B cell (primary cell): ENCODE measurements around the gene SMURF1. TPM values are rescaled to one million over a fixed set of nuclear protein-coding genes. Genes with fewer than 3 reads are reported as not detected.
"Not testable (repeated sequence)": the region's sequence is repeated elsewhere in the genome, so short reads cannot be mapped to it uniquely, and the experiment has no call there.

ENCODE experiments used
- ATAC-seq: fragments of 200-7000 bp; cut with Tn5 transposase; one replicate; pipeline ENCODE4 v1.10.0; 2021; ENCODE audit warnings: low read depth, mild to moderate bottlenecking, moderate number of reproducible peaks, moderate library complexity
- CTCF ChIA-PET: fragments of 350-600 bp; sonication (Branson Sonifier 250); formaldehyde crosslinking; loops from one replicate; lab custom pipeline; 2021; ENCODE audit warnings: antibody characterized with exemption, inconsistent platforms; lab: Charles Lee
- POLR2A ChIA-PET: fragments of 350-600 bp; sonication (Branson Sonifier 250); formaldehyde crosslinking; loops from one replicate; lab custom pipeline; 2021; ENCODE audit warnings: antibody characterized with exemption; lab: Charles Lee
- DNase-seq: peaks from one replicate; pipeline ENCODE4 v3.0.0; 2013
- H2AFZ ChIP-seq: 2 replicates; pipeline ENCODE4 v1.6.1; 2012; ENCODE audit warnings: mild to moderate bottlenecking, low read depth, low read length; ENCODE audit not compliant: insufficient read depth, poor library complexity, severe bottlenecking
- H3K27ac ChIP-seq, 2 donors: 1 replicate in 1 of 2; 2 replicates in 1 of 2; pipeline ENCODE4 v1.5.1; 2012 to 2013; ENCODE audit warnings: low read length in 2 of 2, mild to moderate bottlenecking in 2 of 2, moderate library complexity in 1 of 2
- H3K27me3 ChIP-seq, 4 experiments: fragments of 200-600 bp in 1 of 4; sonication (generic) in 1 of 4; replicated peaks in 1 of 4; 1 replicate in 2 of 4; 2 replicates in 2 of 4; pipeline versions ENCODE4 v1.6.1 to v1.7.0; 2013 to 2016; ENCODE audit warnings: low read length in 3 of 4, mild to moderate bottlenecking in 2 of 4, mixed read lengths in 1 of 4, moderate library complexity in 1 of 4; ENCODE audit not compliant: insufficient read depth in 4 of 4, control insufficient read depth in 3 of 4; ENCODE audit errors: control extremely low read depth in 1 of 4
- H3K36me3 ChIP-seq, 2 experiments: replicated peaks in 1 of 2; 1 replicate in 1 of 2; 2 replicates in 1 of 2; pipeline versions ENCODE4 v1.6.1 to v1.7.1; 2013; ENCODE audit warnings: low read length in 1 of 2; ENCODE audit not compliant: insufficient read depth in 2 of 2, control insufficient read depth in 1 of 2; ENCODE audit errors: control extremely low read depth in 1 of 2, extremely low read depth in 1 of 2
- H3K4me1 ChIP-seq, 2 donors: fragments of 200-600 bp in 1 of 2; sonication (generic) in 1 of 2; 1 replicate in 1 of 2; 2 replicates in 1 of 2; pipeline versions ENCODE4 v1.5.1 to v1.6.1; 2013 to 2017; ENCODE audit warnings: low read length in 2 of 2; ENCODE audit not compliant: control insufficient read depth in 2 of 2, insufficient read depth in 2 of 2
- H3K4me2 ChIP-seq: replicated peaks from 2 replicates; pipeline ENCODE3; 2012; ENCODE audit warnings: mild to moderate bottlenecking, low read depth, low read length; ENCODE audit not compliant: poor library complexity, severe bottlenecking
- H3K4me3 ChIP-seq, 5 experiments: fragments of 200-600 bp in 1 of 5; sonication (generic) in 1 of 5; 1 replicate in 3 of 5; 2 replicates in 2 of 5; pipeline versions ENCODE4 v1.5.1 to v1.7.0; 2011 to 2016; ENCODE audit warnings: low read length in 4 of 5, mild to moderate bottlenecking in 4 of 5, low read depth in 2 of 5, control low read depth in 1 of 5, moderate library complexity in 1 of 5; ENCODE audit not compliant: insufficient read depth in 1 of 5; ENCODE audit errors: control extremely low read depth in 1 of 5, extremely low read depth in 1 of 5
- H3K79me2 ChIP-seq: fragments of 200-600 bp; sonication (generic); one replicate; pipeline ENCODE4 v1.6.0; 2016; ENCODE audit warnings: low read length; ENCODE audit not compliant: control insufficient read depth, insufficient read depth
- H3K9ac ChIP-seq: fragments of 200-600 bp; sonication (generic); 2 replicates; pipeline ENCODE4 v1.6.1; 2017; ENCODE audit warnings: mild to moderate bottlenecking, low read length, moderate library complexity
- H3K9me3 ChIP-seq, 3 donors: one replicate each; pipeline versions ENCODE4 v1.6.1 to v1.7.1; 2013; ENCODE audit warnings: low read length in 2 of 3; ENCODE audit not compliant: control insufficient read depth in 2 of 3, insufficient read depth in 1 of 3; ENCODE audit errors: control extremely low read depth in 1 of 3
- H4K20me1 ChIP-seq: 2 replicates; pipeline ENCODE4 v1.6.0; 2012; ENCODE audit warnings: mild to moderate bottlenecking, low read length; ENCODE audit not compliant: insufficient read depth, control insufficient read depth, poor library complexity, severe bottlenecking
- H3K27ac Mint-ChIP-seq: one replicate; pipeline ENCODE4 v1.8.0; 2021; ENCODE audit warnings: mixed read lengths
- H3K27me3 Mint-ChIP-seq: one replicate; pipeline ENCODE4 v1.8.0; 2021; ENCODE audit warnings: mixed read lengths
- H3K4me1 Mint-ChIP-seq: one replicate; pipeline ENCODE4 v1.8.0; 2021; ENCODE audit warnings: mixed read lengths
- H3K4me3 Mint-ChIP-seq: one replicate; pipeline ENCODE4 v1.8.0; 2021; ENCODE audit warnings: mixed read lengths
- H3K9me3 Mint-ChIP-seq: one replicate; pipeline ENCODE4 v1.8.0; 2022; ENCODE audit warnings: mixed read lengths; ENCODE audit not compliant: insufficient read depth
- CTCF ChIP-seq: fragments of 200-600 bp; IDR thresholded peaks from one replicate; pipeline ENCODE4 v1.8.0; 2022; ENCODE audit warnings: antibody characterized with exemption, mild to moderate bottlenecking
- EZH2 ChIP-seq: IDR thresholded peaks from 2 replicates; pipeline ENCODE4 v1.6.1; 2012; ENCODE audit warnings: borderline replicate concordance, low read depth, mild to moderate bottlenecking, moderate library complexity, low read length; ENCODE audit not compliant: insufficient read depth, poor library complexity, severe bottlenecking
- WGBS: methylation state at CpG from one replicate; pipeline ENCODE4 v1.1.5; 2013; ENCODE audit warnings: missing lambda C conversion rate; ENCODE audit not compliant: insufficient coverage; 5-methylcytosine and 5-hydroxymethylcytosine counted together
- intact Hi-C: fragments of 100-400 bp; cut with micrococcal nuclease; formaldehyde crosslinking; loops from one replicate; pipeline ENCODE4 v1.10.0; 2022
- polyA plus RNA-seq: library from polyadenylated mRNA; depleted of rRNA; stranded (reverse); fragments of >200 nt; gene quantifications from 2 replicates; pipeline ENCODE4 v1.2.3, GENCODE V29; 2012
- total RNA-seq, 2 donors: library from RNA; stranded (reverse); fragments of 120-200 nt in 1 of 2; gene quantifications; 1 replicate in 1 of 2; 2 replicates in 1 of 2; pipeline versions ENCODE4 v1.2.3 to v1.2.4, GENCODE V29; 2013 to 2022

SMURF1 gene
- total and polyA plus RNA-seq, 2 donors (not counting 1 experiment from before 2014, with no cell fraction given) = 7.5 to 28.6 TPM

DNA sequence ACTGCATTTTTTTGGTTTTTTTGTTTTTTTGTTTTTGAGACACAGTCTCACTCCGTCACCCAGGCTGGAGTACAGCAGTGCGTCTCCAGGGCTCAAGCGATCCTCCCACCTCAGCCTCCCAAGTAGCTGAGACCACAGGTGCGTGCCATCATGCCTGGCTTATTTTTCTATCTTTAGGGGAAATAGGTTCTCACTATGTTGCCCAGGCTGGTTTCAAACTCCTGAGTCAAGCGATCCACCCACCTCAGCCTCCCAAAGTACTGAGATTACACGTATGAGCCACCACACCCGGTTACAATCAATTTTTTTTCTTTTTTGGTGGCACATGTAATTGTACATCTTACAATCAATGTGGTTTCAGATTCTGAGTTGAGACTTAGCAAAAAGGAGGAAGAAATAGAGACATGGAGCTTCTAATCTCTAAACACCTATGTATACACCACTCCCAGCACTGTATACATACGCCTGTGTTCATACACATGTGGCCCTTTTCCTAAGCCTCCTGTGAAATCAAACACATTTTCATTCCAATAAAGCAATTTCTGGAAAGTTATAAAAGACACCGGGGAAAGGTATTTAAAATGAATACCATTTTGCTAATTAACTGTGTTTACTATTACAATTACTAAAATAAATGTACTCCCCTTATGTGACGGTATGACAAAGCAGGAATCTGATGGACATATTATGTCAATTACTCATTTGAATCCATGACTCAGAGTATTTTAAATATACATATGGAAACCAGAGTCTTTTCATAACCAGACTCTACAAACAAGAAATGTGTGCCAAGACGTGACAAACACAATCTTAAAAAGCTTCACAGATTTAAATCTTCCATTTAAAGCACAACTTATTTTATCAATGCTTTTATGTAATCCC is 40.9 kb downstream of the SMURF1 start:
- WGBS = 86% methylated on average over 1 of the region's 11 CpGs
- Histone ChIP-seq H2AFZ (no peak overlapping the region), H3K27me3 (no peaks in the 10 kb centered on the region), H3K79me2 (peaks cover 92% of the 10 kb centered on the region), H3K4me3 (no peak overlapping the region), H3K9ac (no peak overlapping the region), H3K4me2 (no peak overlapping the region), H4K20me1 (peaks cover 22% of the 10 kb centered on the region), H3K4me1 (no peaks in the 10 kb centered on the region), H3K36me3 (no peaks in the 10 kb centered on the region), H3K27ac (no peak overlapping the region), H3K9me3 (peaks cover 2 to 9% (median 7%) of the 10 kb centered on the region in 3 donors)
- Mint-ChIP-seq H3K4me3 (no peak overlapping the region), H3K9me3 (peaks cover 3% of the 10 kb centered on the region), H3K4me1 (peaks cover 37% of the 10 kb centered on the region), H3K27ac (no peak overlapping the region), H3K27me3 (no peaks in the 10 kb centered on the region)
- ATAC-seq (no peak), DNase-seq (no peak)
- intact Hi-C loops = no loop called here
- ChIA-PET POLR2A (no interaction called here), CTCF (no interaction called here)
- TF ChIP-seq EZH2 (no peak), CTCF (no peak)

DNA sequence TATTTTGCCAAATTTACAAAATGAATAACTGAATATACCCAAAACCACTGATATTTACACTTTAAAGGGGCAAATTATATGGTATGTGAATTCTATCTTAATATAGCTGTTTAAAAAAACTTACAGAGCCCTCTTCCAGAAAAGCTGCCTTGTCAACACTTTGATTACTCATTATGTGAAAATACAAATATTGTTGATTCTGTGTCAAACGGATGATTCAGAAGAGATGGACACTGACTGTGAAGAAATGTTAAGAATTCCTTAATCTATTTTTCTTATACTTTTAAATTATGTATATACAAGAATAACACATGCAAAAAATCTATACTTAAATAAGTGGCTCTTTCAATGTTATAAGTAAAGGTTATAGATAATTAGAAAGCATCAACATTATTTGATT is 41.5 kb downstream of the SMURF1 start:
- Mint-ChIP-seq H3K27me3 (no peaks in the 10 kb centered on the region), H3K9me3 (peaks cover 5% of the 10 kb centered on the region), H3K4me3 (no peak overlapping the region), H3K4me1 (peaks cover 30% of the 10 kb centered on the region), H3K27ac (no peak overlapping the region)
- ATAC-seq (no peak), DNase-seq (no peak)
- H3K36me3 ChIP-seq = no peaks in the 10 kb centered on the region
- intact Hi-C loops = no loop called here
- H3K4me2 ChIP-seq = no peak overlapping the region
- TF ChIP-seq EZH2 = no peak
- TF ChIP-seq CTCF = no peak
- H3K27me3 ChIP-seq = no peaks in the 10 kb centered on the region
- no peak overlapping the region for H3K9ac ChIP-seq
- no peak overlapping the region for H3K27ac ChIP-seq
- CTCF ChIA-PET = no interaction called here
- H4K20me1 ChIP-seq = peaks cover 19% of the 10 kb centered on the region
- no peak overlapping the region for H2AFZ ChIP-seq
- no CpG with 5 or more reads among the region's 1 CpG for WGBS
- no peaks in the 10 kb centered on the region for H3K4me1 ChIP-seq
- POLR2A ChIA-PET = no interaction called here
- H3K9me3 ChIP-seq = peaks cover 2 to 11% (median 9%) of the 10 kb centered on the region in 3 donors
- no peak overlapping the region for H3K4me3 ChIP-seq
- peaks cover 92% of the 10 kb centered on the region for H3K79me2 ChIP-seq

- WGBS = 100% methylated on average over 1 of the region's 13 CpGs
- H3K4me3 Mint-ChIP-seq, intact Hi-C loops, CTCF ChIA-PET, H3K36me3 ChIP-seq, H3K27ac Mint-ChIP-seq, ATAC-seq, H2AFZ ChIP-seq, H3K27me3 Mint-ChIP-seq, H3K27ac ChIP-seq, H3K4me2 ChIP-seq, H3K4me3 ChIP-seq, H3K4me1 ChIP-seq, H3K27me3 ChIP-seq, H3K9ac ChIP-seq, DNase-seq, H3K9me3 Mint-ChIP-seq, POLR2A ChIA-PET: not testable (repeated sequence)
- Histone ChIP-seq H4K20me1 (peaks cover 26% of the 10 kb centered on the region), H3K79me2 (peaks cover 92% of the 10 kb centered on the region), H3K9me3 (peaks cover 2 to 13% (median 9%) of the 10 kb centered on the region in 3 donors)
- peaks cover 29% of the 10 kb centered on the region for H3K4me1 Mint-ChIP-seq
These were observed 42.4 kb downstream of the SMURF1 start for GRCh38 chr7:99101516-99101915.
